HepG2 (cell line): Measurements from ENCODE around the gene TH. TPM values are rescaled to one million over a fixed set of nuclear protein-coding genes. Genes with fewer than 3 reads are reported as not detected.

Experiments
- ARNT ChIP-seq: fragments of 450-650 bp; IDR thresholded peaks from 2 replicates; pipeline ENCODE4 v1.6.1; 2017
- GTF2F1 ChIP-seq: fragments of 150-350 bp; IDR thresholded peaks from 2 replicates; pipeline ENCODE4 v1.6.1; 2014; ENCODE audit warnings: low read length
- HOXA9 ChIP-seq: sonication (generic); formaldehyde crosslinking; IDR thresholded peaks from 2 replicates; pipeline ENCODE4 v1.8.1; 2022; ENCODE audit warnings: missing genetic modification reagents, mild to moderate bottlenecking, moderate library complexity, borderline replicate concordance
- ZC3H13 ChIP-seq: sonication (generic); formaldehyde crosslinking; IDR thresholded peaks from 2 replicates; pipeline ENCODE4 v1.8.1; 2023; ENCODE audit warnings: mild to moderate bottlenecking, missing genetic modification reagents, moderate library complexity
- ZNF510 ChIP-seq: sonication (generic); formaldehyde crosslinking; IDR thresholded peaks from 2 replicates; pipeline ENCODE4 v1.4.0; 2020; ENCODE audit warnings: low read depth, mild to moderate bottlenecking, missing genetic modification reagents
- ZNF670 ChIP-seq: sonication (generic); formaldehyde crosslinking; IDR thresholded peaks from 2 replicates; pipeline ENCODE4 v1.8.0; 2022; ENCODE audit warnings: mild to moderate bottlenecking, missing genetic modification reagents, borderline replicate concordance
- polyA plus RNA-seq, 8 experiments: library from polyadenylated mRNA; depleted of rRNA in 3 of 8; stranded (reverse) in 7 of 8; unstranded in 1 of 8; fragments of >200 nt; fragmentation: Illumina TruSeq in 4 of 8; extraction: Trizol in 4 of 8; gene quantifications; 2 replicates each; pipeline versions ENCODE4 v1.2.1 to v1.2.3, GENCODE V29; 2011 to 2016; ENCODE audit warnings: low read depth in 4 of 8, missing spikeins in 1 of 8, mixed read lengths in 1 of 8; ENCODE audit not compliant: insufficient read depth in 1 of 8
- total RNA-seq, 5 experiments: library from RNA; depleted of rRNA; stranded (reverse); fragments of >200 nt; fragmentation: Illumina TruSeq; extraction: Trizol; gene quantifications; 2 replicates each; pipeline ENCODE4 v1.2.3, GENCODE V29; 2016; ENCODE audit warnings: low read depth in 1 of 5
- TF ChIP-seq, protein P1 (sequence below): sonication (generic); formaldehyde crosslinking; IDR thresholded peaks from 2 replicates; pipeline ENCODE4 v1.5.0; 2020; ENCODE audit warnings: mild to moderate bottlenecking, missing genetic modification reagents, borderline replicate concordance
- TF ChIP-seq, protein P2 (sequence below): sonication (generic); formaldehyde crosslinking; IDR thresholded peaks from 2 replicates; pipeline ENCODE4 v1.4.0; 2020; ENCODE audit warnings: missing genetic modification reagents, mild to moderate bottlenecking, borderline replicate concordance
- TF ChIP-seq, protein P3 (sequence below): sonication (generic); formaldehyde crosslinking; IDR thresholded peaks from 2 replicates; pipeline ENCODE4 v1.4.0; 2020; ENCODE audit warnings: missing genetic modification reagents, borderline replicate concordance
- TF ChIP-seq, protein P4 (sequence below): sonication (generic); formaldehyde crosslinking; IDR thresholded peaks from 2 replicates; pipeline ENCODE4 v1.4.0; 2020; ENCODE audit warnings: missing genetic modification reagents, borderline replicate concordance
- TF ChIP-seq, protein P5 (sequence below), 2 experiments: sonication (generic) in 1 of 2; formaldehyde crosslinking in 1 of 2; IDR thresholded peaks; 2 replicates each; pipeline versions ENCODE4 v1.4.0 to v1.6.1; 2018 to 2020; ENCODE audit warnings: missing genetic modification reagents in 2 of 2, borderline replicate concordance in 1 of 2, low read depth in 1 of 2, mild to moderate bottlenecking in 1 of 2, missing biosample characterization in 1 of 2

The TH gene
- total and polyA plus RNA-seq, 2 of the 13 experiments (the other 11 are each of a cell fraction or from before 2014, with no cell fraction given): 0.36 TPM; not detected in 1

DNA sequence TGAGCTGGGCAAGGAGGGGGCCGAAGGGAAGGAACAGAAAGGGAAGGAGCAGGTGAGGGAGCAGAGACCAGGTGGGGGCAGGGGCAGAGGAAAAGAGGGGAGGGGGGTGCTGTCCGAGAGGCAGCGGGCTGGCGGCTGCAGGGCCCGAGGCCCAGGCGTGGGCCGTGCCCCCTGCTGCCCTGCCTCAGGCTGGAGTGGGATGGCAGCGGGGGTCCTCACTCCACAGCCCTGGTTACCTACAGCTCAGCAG is 34.7 kb downstream of the TH start (continued):
- TF ChIP-seq, protein P1, sequence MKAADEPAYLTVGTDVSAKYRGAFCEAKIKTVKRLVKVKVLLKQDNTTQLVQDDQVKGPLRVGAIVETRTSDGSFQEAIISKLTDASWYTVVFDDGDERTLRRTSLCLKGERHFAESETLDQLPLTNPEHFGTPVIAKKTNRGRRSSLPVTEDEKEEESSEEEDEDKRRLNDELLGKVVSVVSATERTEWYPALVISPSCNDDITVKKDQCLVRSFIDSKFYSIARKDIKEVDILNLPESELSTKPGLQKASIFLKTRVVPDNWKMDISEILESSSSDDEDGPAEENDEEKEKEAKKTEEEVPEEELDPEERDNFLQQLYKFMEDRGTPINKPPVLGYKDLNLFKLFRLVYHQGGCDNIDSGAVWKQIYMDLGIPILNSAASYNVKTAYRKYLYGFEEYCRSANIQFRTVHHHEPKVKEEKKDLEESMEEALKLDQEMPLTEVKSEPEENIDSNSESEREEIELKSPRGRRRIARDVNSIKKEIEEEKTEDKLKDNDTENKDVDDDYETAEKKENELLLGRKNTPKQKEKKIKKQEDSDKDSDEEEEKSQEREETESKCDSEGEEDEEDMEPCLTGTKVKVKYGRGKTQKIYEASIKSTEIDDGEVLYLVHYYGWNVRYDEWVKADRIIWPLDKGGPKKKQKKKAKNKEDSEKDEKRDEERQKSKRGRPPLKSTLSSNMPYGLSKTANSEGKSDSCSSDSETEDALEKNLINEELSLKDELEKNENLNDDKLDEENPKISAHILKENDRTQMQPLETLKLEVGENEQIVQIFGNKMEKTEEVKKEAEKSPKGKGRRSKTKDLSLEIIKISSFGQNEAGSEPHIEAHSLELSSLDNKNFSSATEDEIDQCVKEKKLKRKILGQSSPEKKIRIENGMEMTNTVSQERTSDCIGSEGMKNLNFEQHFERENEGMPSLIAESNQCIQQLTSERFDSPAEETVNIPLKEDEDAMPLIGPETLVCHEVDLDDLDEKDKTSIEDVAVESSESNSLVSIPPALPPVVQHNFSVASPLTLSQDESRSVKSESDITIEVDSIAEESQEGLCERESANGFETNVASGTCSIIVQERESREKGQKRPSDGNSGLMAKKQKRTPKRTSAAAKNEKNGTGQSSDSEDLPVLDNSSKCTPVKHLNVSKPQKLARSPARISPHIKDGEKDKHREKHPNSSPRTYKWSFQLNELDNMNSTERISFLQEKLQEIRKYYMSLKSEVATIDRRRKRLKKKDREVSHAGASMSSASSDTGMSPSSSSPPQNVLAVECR (CRISPR knock-in tag): no peak; the same call in 1 of the 2 replicates
- TF ChIP-seq ARNT (no peak), ZC3H13 (CRISPR knock-in tag) (peak; percentile 21; the same call in 1 of the 2 replicates), GTF2F1 (no peak), ZNF510 (CRISPR knock-in tag) (no peak), HOXA9 (CRISPR knock-in tag) (0 out of 2 replicates have a peak, but pooled peaks have one; percentile 6), ZNF670 (CRISPR knock-in tag) (peak; percentile 73; the same call in 1 of the 2 replicates)
- TF ChIP-seq, protein P2, sequence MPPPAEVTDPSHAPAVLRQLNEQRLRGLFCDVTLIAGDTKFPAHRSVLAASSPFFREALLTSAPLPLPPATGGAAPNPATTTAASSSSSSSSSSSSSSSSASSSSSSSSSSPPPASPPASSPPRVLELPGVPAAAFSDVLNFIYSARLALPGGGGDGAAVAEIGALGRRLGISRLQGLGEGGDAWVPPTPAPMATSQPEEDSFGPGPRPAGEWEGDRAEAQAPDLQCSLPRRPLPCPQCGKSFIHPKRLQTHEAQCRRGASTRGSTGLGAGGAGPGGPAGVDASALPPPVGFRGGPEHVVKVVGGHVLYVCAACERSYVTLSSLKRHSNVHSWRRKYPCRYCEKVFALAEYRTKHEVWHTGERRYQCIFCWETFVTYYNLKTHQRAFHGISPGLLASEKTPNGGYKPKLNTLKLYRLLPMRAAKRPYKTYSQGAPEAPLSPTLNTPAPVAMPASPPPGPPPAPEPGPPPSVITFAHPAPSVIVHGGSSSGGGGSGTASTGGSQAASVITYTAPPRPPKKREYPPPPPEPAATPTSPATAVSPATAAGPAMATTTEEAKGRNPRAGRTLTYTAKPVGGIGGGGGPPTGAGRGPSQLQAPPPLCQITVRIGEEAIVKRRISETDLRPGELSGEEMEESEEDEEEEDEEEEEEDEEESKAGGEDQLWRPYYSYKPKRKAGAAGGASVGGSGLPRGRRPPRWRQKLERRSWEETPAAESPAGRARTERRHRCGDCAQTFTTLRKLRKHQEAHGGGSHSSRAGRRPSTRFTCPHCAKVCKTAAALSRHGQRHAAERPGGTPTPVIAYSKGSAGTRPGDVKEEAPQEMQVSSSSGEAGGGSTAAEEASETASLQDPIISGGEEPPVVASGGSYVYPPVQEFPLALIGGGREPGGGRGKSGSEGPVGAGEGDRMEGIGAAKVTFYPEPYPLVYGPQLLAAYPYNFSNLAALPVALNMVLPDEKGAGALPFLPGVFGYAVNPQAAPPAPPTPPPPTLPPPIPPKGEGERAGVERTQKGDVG (CRISPR knock-in tag): no peak
- TF ChIP-seq, protein P3, sequence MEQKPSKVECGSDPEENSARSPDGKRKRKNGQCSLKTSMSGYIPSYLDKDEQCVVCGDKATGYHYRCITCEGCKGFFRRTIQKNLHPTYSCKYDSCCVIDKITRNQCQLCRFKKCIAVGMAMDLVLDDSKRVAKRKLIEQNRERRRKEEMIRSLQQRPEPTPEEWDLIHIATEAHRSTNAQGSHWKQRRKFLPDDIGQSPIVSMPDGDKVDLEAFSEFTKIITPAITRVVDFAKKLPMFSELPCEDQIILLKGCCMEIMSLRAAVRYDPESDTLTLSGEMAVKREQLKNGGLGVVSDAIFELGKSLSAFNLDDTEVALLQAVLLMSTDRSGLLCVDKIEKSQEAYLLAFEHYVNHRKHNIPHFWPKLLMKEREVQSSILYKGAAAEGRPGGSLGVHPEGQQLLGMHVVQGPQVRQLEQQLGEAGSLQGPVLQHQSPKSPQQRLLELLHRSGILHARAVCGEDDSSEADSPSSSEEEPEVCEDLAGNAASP (CRISPR knock-in tag): no peak; the same call in 1 of the 2 replicates
- TF ChIP-seq, protein P4, sequence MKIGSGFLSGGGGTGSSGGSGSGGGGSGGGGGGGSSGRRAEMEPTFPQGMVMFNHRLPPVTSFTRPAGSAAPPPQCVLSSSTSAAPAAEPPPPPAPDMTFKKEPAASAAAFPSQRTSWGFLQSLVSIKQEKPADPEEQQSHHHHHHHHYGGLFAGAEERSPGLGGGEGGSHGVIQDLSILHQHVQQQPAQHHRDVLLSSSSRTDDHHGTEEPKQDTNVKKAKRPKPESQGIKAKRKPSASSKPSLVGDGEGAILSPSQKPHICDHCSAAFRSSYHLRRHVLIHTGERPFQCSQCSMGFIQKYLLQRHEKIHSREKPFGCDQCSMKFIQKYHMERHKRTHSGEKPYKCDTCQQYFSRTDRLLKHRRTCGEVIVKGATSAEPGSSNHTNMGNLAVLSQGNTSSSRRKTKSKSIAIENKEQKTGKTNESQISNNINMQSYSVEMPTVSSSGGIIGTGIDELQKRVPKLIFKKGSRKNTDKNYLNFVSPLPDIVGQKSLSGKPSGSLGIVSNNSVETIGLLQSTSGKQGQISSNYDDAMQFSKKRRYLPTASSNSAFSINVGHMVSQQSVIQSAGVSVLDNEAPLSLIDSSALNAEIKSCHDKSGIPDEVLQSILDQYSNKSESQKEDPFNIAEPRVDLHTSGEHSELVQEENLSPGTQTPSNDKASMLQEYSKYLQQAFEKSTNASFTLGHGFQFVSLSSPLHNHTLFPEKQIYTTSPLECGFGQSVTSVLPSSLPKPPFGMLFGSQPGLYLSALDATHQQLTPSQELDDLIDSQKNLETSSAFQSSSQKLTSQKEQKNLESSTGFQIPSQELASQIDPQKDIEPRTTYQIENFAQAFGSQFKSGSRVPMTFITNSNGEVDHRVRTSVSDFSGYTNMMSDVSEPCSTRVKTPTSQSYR (CRISPR knock-in tag): no peak
- TF ChIP-seq, protein P5, sequence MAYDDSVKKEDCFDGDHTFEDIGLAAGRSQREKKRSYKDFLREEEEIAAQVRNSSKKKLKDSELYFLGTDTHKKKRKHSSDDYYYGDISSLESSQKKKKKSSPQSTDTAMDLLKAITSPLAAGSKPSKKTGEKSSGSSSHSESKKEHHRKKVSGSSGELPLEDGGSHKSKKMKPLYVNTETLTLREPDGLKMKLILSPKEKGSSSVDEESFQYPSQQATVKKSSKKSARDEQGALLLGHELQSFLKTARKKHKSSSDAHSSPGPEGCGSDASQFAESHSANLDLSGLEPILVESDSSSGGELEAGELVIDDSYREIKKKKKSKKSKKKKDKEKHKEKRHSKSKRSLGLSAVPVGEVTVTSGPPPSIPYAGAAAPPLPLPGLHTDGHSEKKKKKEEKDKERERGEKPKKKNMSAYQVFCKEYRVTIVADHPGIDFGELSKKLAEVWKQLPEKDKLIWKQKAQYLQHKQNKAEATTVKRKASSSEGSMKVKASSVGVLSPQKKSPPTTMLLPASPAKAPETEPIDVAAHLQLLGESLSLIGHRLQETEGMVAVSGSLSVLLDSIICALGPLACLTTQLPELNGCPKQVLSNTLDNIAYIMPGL (CRISPR knock-in tag; IDR thresholded peaks at IDR 0.05; ENCODE audit: borderline replicate concordance in 1 of 2, low read depth in 1 of 2): no peak
